Fibroblast of pulmonary artery (primary cell): Measurements from ENCODE around the gene CFAP99.

ENCODE experiments used
- DNase-seq: peaks from one replicate; pipeline ENCODE4 v3.0.0-alpha.2; 2010; ENCODE audit warnings: low read depth
- H3K4me3 ChIP-seq: replicated peaks from 2 replicates; pipeline ENCODE4 v1.5.1; 2011; ENCODE audit warnings: low read depth, mild to moderate bottlenecking, control low read depth, low read length, moderate library complexity
- TF ChIP-seq, protein P1 (sequence below): IDR thresholded peaks from 2 replicates; pipeline ENCODE4 v1.5.1; 2011; ENCODE audit warnings: mild to moderate bottlenecking, control low read depth, low read length, inconsistent platforms; ENCODE audit errors: missing control alignments

Gene CFAP99

DNA sequence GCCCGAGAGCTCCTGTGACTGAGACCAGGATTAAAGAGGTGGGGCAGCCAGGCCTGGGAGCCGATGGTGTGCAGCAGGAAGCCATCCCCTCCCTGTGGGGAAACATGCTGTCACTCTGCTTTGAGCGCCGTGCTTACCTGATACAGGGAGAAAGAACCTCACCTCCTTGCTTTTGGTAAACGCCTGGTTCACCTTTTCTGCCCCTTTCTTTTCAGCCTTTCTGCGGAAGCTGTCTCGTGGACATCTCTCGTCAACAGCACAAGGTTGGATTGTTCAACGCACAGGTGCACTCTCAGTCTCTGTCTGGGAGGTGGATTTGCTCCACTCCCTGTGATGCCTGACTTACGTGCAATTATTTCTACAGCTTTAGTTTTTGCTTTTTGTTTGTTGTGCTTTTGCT, 12.3 kb upstream of the CFAP99 start:
- H3K4me3 ChIP-seq, result no peak overlapping the region
- no peak for DNase-seq
- TF ChIP-seq, protein P1, sequence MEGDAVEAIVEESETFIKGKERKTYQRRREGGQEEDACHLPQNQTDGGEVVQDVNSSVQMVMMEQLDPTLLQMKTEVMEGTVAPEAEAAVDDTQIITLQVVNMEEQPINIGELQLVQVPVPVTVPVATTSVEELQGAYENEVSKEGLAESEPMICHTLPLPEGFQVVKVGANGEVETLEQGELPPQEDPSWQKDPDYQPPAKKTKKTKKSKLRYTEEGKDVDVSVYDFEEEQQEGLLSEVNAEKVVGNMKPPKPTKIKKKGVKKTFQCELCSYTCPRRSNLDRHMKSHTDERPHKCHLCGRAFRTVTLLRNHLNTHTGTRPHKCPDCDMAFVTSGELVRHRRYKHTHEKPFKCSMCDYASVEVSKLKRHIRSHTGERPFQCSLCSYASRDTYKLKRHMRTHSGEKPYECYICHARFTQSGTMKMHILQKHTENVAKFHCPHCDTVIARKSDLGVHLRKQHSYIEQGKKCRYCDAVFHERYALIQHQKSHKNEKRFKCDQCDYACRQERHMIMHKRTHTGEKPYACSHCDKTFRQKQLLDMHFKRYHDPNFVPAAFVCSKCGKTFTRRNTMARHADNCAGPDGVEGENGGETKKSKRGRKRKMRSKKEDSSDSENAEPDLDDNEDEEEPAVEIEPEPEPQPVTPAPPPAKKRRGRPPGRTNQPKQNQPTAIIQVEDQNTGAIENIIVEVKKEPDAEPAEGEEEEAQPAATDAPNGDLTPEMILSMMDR, result no peak

- no peak for DNase-seq
- TF ChIP-seq, protein P1, result no peak
- H3K4me3 ChIP-seq, result no peak overlapping the region
Measured at GRCh38 chr4:2406920-2407319, 11.8 kb upstream of the CFAP99 start.

DNA sequence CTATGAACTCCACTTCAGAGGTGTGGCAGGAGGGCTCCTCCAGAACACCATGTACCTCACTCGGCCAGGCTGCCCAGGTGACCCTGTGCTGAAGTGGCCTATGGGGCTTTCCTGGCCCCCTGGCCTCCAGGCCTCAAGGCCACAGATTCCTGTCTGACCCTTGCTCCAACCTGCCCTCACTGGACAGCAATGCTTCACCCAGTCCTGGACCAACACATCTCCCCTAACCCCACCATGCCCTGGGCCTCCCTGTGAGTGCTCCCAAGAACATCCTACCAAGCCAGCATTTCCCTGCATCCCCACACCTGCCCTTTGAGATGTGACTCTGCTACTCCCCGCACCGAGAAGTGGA, 10.8 kb upstream of the CFAP99 start:
- no peak overlapping the region for H3K4me3 ChIP-seq

GRCh38 chr4:2408401-2408958, 10.3 kb upstream of the CFAP99 start:
- no peak for DNase-seq
- H3K4me3 ChIP-seq, result no peak overlapping the region
- TF ChIP-seq, protein P1, result no peak

More for the DNA sequence above, 10.8 kb upstream of the CFAP99 start:
- TF ChIP-seq, protein P1, result no peak
- DNase-seq, result no peak

GRCh38 chr4:2408976-2409375, 9.8 kb upstream of the CFAP99 start:
- TF ChIP-seq, protein P1, result no peak
- no peak for DNase-seq
- H3K4me3 ChIP-seq, result no peak overlapping the region

GRCh38 chr4:2409381-2409783, 9.4 kb upstream of the CFAP99 start:
- H3K4me3 ChIP-seq, result no peak overlapping the region
- TF ChIP-seq, protein P1, result no peak
- no peak for DNase-seq

DNA sequence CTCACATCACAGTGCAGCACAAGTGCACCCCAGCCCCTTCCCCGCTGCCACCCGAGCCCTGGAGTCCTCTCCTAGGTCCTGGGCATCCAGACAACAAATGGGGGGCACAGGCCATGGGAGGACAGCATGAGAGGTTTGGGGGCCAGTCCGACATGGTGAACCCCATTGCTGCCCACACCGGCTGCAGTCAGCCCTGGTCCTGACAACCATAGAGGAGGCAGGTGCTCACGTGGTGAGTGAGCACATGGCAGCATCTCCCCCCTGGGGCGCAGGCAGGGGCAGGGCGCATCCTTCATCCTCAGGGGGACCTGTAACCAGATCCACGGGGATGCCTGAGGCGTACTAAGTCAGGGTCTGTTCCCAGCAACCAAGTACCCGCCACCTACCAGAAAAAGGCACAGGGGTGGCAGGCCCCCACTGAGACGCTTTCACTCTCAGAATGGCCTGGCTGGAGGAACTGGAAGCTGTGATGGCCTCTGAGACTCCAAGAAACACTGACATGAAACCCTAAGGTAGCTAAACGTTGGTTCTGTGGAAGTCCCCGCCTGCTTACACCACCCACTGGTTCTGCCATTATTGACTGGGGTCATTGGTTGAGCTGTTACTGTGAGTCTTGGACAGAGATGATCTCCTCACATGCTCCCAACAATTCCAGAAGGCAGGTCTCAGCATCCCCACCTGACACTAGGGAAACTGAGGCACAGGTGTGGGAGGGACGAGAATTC, 6.8 kb upstream of the CFAP99 start:
- TF ChIP-seq, protein P1, result no peak
- DNase-seq, result no peak
- H3K4me3 ChIP-seq, result no peak overlapping the region
